ENCODE results near the gene KASH5.

Gene KASH5

DNA sequence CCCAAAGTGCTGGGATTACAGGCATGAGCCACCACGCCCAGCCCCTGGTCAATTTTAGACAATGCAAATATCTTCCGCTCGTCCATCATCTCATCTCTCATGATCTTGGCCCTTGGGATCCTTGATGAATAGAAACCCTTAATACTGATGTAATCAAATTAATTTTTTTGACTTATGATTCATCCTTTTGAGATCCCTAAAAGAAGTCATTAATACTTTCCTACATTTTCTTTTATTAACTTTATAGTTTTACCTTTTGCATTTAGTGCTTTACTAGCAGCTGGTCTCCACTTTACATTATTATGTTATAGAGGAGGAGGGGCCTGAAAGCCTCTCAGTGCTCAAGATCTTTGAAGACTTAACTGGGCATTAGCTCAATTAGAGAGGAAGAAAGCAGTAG, 7.7 kb upstream of the KASH5 start:
- H3K4me1 ChIP-seq (ENCODE audit: control insufficient read depth, insufficient read depth, low read length, poor library complexity, severe bottlenecking) = no peaks in the 10 kb centered on the region
- no peaks in the 10 kb centered on the region for H3K36me3 ChIP-seq (ENCODE audit: control insufficient read depth, insufficient read depth, low read length)
- no peak overlapping the region for H3K27ac ChIP-seq (ENCODE audit: insufficient read depth, low read length, poor library complexity, severe bottlenecking)
- no peaks in the 10 kb centered on the region for H3K9me3 ChIP-seq (ENCODE audit: control insufficient read depth, low read length)
- no peak for DNase-seq
- no peak overlapping the region for H3K4me3 ChIP-seq (ENCODE audit: insufficient read depth, low read depth, low read length, poor library complexity, severe bottlenecking)
- no peaks in the 10 kb centered on the region for H3K27me3 ChIP-seq (replicated peaks; ENCODE audit: control insufficient read depth, insufficient read depth, low read length, poor library complexity, severe bottlenecking)

DNA sequence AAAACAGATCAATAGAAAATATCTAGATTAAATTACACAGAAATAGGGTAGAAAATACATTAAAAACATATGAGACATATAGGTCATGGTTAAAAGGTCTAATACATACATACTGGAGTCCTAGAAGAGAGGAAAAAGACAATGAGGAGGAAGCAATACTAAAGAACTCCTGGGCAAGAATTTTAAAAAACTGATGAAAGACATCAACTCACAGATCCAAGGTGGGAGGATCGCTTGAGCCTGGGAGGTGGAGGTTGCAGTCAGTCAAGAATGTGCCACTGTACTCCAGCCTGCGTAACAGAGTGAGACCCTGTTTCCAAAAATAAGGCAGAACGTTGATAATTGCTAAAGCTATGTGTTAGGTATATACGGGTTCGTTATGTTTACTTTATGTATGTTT, 5.4 kb upstream of the KASH5 start:
- Histone ChIP-seq H3K4me3 (ENCODE audit: insufficient read depth, low read depth, low read length, poor library complexity, severe bottlenecking) (no peak overlapping the region), H3K9me3 (ENCODE audit: control insufficient read depth, low read length) (no peaks in the 10 kb centered on the region), H3K36me3 (ENCODE audit: control insufficient read depth, insufficient read depth, low read length) (no peaks in the 10 kb centered on the region), H3K27ac (ENCODE audit: insufficient read depth, low read length, poor library complexity, severe bottlenecking) (no peak overlapping the region), H3K4me1 (ENCODE audit: control insufficient read depth, insufficient read depth, low read length, poor library complexity, severe bottlenecking) (no peaks in the 10 kb centered on the region), H3K27me3 (replicated peaks; ENCODE audit: control insufficient read depth, insufficient read depth, low read length, poor library complexity, severe bottlenecking) (no peaks in the 10 kb centered on the region)
- DNase-seq = no peak

DNA sequence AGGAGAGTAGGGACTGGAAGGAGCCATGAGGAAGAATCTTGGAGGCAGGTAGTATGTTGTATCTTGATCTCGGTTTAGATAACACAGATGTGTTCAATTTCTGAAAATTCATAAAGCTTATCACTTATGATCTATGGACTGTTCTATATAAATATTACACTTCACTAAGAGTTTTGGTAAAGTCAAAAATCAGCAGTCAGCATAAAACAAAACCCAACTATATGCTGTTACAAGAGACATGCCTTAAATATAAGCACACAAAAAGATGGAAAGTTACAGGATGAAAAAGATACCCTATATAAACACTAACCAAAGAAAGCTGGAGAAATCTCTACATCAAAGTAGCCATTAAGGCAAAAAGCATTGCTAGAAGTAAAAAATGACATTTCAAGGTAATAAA, 4.5 kb upstream of the KASH5 start:
- H3K4me3 ChIP-seq (ENCODE audit: insufficient read depth, low read depth, low read length, poor library complexity, severe bottlenecking) = no peak overlapping the region
- no peaks in the 10 kb centered on the region for H3K27me3 ChIP-seq (replicated peaks; ENCODE audit: control insufficient read depth, insufficient read depth, low read length, poor library complexity, severe bottlenecking)
- H3K27ac ChIP-seq (ENCODE audit: insufficient read depth, low read length, poor library complexity, severe bottlenecking) = no peak overlapping the region
- no peaks in the 10 kb centered on the region for H3K4me1 ChIP-seq (ENCODE audit: control insufficient read depth, insufficient read depth, low read length, poor library complexity, severe bottlenecking)
- no peaks in the 10 kb centered on the region for H3K36me3 ChIP-seq (ENCODE audit: control insufficient read depth, insufficient read depth, low read length)
- DNase-seq = no peak
- no peaks in the 10 kb centered on the region for H3K9me3 ChIP-seq (ENCODE audit: control insufficient read depth, low read length)

DNA sequence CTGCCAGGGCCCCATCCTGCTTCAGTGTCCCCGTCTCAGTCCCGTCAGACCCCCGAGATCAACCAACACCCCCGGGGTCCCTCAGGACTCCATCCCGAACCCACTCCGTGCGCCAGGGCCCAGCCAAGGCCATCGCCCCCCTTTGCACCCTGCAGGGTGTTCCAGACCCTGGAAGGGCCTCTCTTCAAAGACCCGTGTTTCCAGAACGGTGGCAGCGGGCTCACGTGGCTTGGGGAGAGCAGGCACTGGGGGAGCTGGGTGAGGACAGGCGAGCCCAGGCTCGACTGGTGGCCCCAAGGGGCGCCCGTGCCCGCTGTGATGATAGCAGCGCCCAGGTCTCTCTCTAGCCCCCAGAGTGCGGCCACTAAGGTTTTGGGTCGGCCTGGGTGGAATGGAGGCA, 1.4 kb downstream of the KASH5 start:
- H3K9me3 ChIP-seq (ENCODE audit: control insufficient read depth, low read length) = no peaks in the 10 kb centered on the region
- peaks cover 7% of the 10 kb centered on the region for H3K4me1 ChIP-seq (ENCODE audit: control insufficient read depth, insufficient read depth, low read length, poor library complexity, severe bottlenecking)
- H3K27me3 ChIP-seq (replicated peaks; ENCODE audit: control insufficient read depth, insufficient read depth, low read length, poor library complexity, severe bottlenecking) = no peaks in the 10 kb centered on the region
- no peak overlapping the region for H3K4me3 ChIP-seq (ENCODE audit: insufficient read depth, low read depth, low read length, poor library complexity, severe bottlenecking)
- no peaks in the 10 kb centered on the region for H3K36me3 ChIP-seq (ENCODE audit: control insufficient read depth, insufficient read depth, low read length)
- no peak for DNase-seq
- no peak overlapping the region for H3K27ac ChIP-seq (ENCODE audit: insufficient read depth, low read length, poor library complexity, severe bottlenecking)

DNA sequence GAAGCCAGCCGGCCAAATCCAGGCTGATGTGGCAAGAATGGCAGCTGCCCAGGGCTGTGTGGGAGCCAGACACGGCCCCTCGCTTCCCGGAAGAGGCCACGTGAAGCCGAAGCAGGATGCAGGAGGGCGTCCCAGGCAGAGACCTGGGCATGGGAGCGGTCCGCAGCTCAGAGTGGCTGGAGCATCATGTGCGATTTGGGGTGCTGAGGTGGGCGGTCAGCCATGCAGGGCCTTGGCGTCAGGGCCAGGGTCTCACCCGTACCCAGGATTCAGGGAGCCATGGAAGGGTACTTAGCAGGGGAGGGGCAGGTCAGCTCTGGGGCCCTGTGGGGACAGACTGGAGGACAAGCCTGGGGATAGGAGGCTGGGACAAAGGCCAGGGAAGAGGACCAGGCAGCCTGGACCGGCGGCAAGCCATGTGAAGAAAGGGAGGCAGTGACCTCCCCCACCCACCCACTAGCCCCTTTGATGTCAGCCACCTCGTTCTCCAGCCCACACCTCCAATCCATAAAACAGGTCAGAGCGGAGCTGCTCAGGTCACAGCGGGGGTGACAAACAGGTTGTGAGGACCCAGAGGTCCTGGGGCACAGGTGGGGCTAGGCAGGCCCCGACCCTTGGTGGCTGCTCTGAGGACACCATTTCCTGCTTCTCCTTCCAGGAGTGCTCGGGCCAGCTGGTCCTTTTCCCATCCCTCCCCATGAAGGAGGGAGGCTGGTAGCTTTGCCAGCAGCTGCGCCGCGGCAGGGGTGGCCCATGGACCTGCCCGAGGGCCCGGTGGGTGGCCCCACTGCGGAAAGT, 2.3 kb downstream of the KASH5 start:
- Histone ChIP-seq H3K36me3 (ENCODE audit: control insufficient read depth, insufficient read depth, low read length) (no peaks in the 10 kb centered on the region), H3K9me3 (ENCODE audit: control insufficient read depth, low read length) (no peaks in the 10 kb centered on the region), H3K27me3 (replicated peaks; ENCODE audit: control insufficient read depth, insufficient read depth, low read length, poor library complexity, severe bottlenecking) (no peaks in the 10 kb centered on the region), H3K27ac (ENCODE audit: insufficient read depth, low read length, poor library complexity, severe bottlenecking) (no peak overlapping the region), H3K4me1 (ENCODE audit: control insufficient read depth, insufficient read depth, low read length, poor library complexity, severe bottlenecking) (peaks cover 7% of the 10 kb centered on the region), H3K4me3 (ENCODE audit: insufficient read depth, low read depth, low read length, poor library complexity, severe bottlenecking) (no peak overlapping the region)
- DNase-seq = no peak

DNA sequence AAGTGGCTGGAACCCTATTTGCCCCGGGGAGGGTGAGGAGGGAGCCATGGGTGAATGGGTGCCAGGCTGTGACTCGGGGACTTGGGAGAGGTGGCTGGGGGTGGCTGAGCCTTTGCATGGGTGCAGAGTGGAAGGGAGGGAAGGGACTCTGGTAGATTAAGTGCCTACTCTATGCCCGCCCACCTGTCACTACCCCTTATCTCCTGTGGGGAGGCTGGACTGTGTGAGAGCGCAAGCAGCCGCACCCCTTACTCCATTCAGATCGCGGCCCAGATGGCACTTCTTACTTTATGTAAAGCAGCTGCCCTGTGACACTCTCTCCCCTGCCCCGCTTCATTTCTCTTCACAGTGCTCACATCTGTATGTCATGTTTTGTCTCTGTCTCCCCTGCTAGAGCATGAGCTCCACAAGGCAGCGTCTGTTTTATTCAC, 2.9 kb downstream of the KASH5 start:
- no peak for DNase-seq
- H3K4me3 ChIP-seq (ENCODE audit: insufficient read depth, low read depth, low read length, poor library complexity, severe bottlenecking) = no peak overlapping the region
- H3K36me3 ChIP-seq (ENCODE audit: control insufficient read depth, insufficient read depth, low read length) = no peaks in the 10 kb centered on the region
- peaks cover 7% of the 10 kb centered on the region for H3K4me1 ChIP-seq (ENCODE audit: control insufficient read depth, insufficient read depth, low read length, poor library complexity, severe bottlenecking)
- no peak overlapping the region for H3K27ac ChIP-seq (ENCODE audit: insufficient read depth, low read length, poor library complexity, severe bottlenecking)
- H3K27me3 ChIP-seq (replicated peaks; ENCODE audit: control insufficient read depth, insufficient read depth, low read length, poor library complexity, severe bottlenecking) = no peaks in the 10 kb centered on the region
- H3K9me3 ChIP-seq (ENCODE audit: control insufficient read depth, low read length) = no peaks in the 10 kb centered on the region

GRCh38 chr19:49391581-49392399, 3.7 kb downstream of the KASH5 start:
- Histone ChIP-seq H3K4me3 (ENCODE audit: insufficient read depth, low read depth, low read length, poor library complexity, severe bottlenecking) (no peak overlapping the region), H3K27me3 (replicated peaks; ENCODE audit: control insufficient read depth, insufficient read depth, low read length, poor library complexity, severe bottlenecking) (no peaks in the 10 kb centered on the region), H3K27ac (ENCODE audit: insufficient read depth, low read length, poor library complexity, severe bottlenecking) (no peak overlapping the region), H3K36me3 (ENCODE audit: control insufficient read depth, insufficient read depth, low read length) (no peaks in the 10 kb centered on the region), H3K9me3 (ENCODE audit: control insufficient read depth, low read length) (no peaks in the 10 kb centered on the region), H3K4me1 (ENCODE audit: control insufficient read depth, insufficient read depth, low read length, poor library complexity, severe bottlenecking) (peaks cover 7% of the 10 kb centered on the region)
- DNase-seq = peak; percentile 62 to 68 (median 63)

GRCh38 chr19:49393881-49394280, 5.8 kb downstream of the KASH5 start:
- H3K27ac ChIP-seq (ENCODE audit: insufficient read depth, low read length, poor library complexity, severe bottlenecking) = no peak overlapping the region
- peaks cover 16% of the 10 kb centered on the region for H3K4me1 ChIP-seq (ENCODE audit: control insufficient read depth, insufficient read depth, low read length, poor library complexity, severe bottlenecking)
- no peaks in the 10 kb centered on the region for H3K27me3 ChIP-seq (replicated peaks; ENCODE audit: control insufficient read depth, insufficient read depth, low read length, poor library complexity, severe bottlenecking)
- H3K4me3 ChIP-seq (ENCODE audit: insufficient read depth, low read depth, low read length, poor library complexity, severe bottlenecking) = no peak overlapping the region
- H3K36me3 ChIP-seq (ENCODE audit: control insufficient read depth, insufficient read depth, low read length) = no peaks in the 10 kb centered on the region
- DNase-seq = no peak
- H3K9me3 ChIP-seq (ENCODE audit: control insufficient read depth, low read length) = no peaks in the 10 kb centered on the region

GRCh38 chr19:49395581-49396407, 7.7 kb downstream of the KASH5 start:
- Histone ChIP-seq H3K9me3 (ENCODE audit: control insufficient read depth, low read length) (no peaks in the 10 kb centered on the region), H3K27me3 (replicated peaks; ENCODE audit: control insufficient read depth, insufficient read depth, low read length, poor library complexity, severe bottlenecking) (no peaks in the 10 kb centered on the region), H3K27ac (ENCODE audit: insufficient read depth, low read length, poor library complexity, severe bottlenecking) (no peak overlapping the region), H3K4me1 (ENCODE audit: control insufficient read depth, insufficient read depth, low read length, poor library complexity, severe bottlenecking) (peaks cover 16% of the 10 kb centered on the region), H3K4me3 (ENCODE audit: insufficient read depth, low read depth, low read length, poor library complexity, severe bottlenecking) (no peak overlapping the region), H3K36me3 (ENCODE audit: control insufficient read depth, insufficient read depth, low read length) (no peaks in the 10 kb centered on the region)
- DNase-seq = no peak

All from effector memory CD4-positive, alpha-beta T cell (primary cell).